Measurements from ENCODE around the gene THSD7A.

THSD7A gene

GRCh38 chr7:11630355-11630754 is 201.6 kb downstream of the THSD7A start:
- TF ChIP-seq TAF1 (IDR thresholded peaks at IDR 0.05; ENCODE audit: borderline replicate concordance, insufficient read depth, low read length) (no peak), FOXP2 (optimal IDR thresholded peaks at IDR 0.05; ENCODE audit: borderline replicate concordance, extremely low read depth, extremely low read length, insufficient read depth) (no peak), SIN3A (IDR thresholded peaks at IDR 0.05; ENCODE audit: borderline replicate concordance, insufficient read depth, low read length) (no peak), POLR2AphosphoS5 (IDR thresholded peaks at IDR 0.05; ENCODE audit: low read depth, low read length) (no peak)
- TF ChIP-seq, protein P1, sequence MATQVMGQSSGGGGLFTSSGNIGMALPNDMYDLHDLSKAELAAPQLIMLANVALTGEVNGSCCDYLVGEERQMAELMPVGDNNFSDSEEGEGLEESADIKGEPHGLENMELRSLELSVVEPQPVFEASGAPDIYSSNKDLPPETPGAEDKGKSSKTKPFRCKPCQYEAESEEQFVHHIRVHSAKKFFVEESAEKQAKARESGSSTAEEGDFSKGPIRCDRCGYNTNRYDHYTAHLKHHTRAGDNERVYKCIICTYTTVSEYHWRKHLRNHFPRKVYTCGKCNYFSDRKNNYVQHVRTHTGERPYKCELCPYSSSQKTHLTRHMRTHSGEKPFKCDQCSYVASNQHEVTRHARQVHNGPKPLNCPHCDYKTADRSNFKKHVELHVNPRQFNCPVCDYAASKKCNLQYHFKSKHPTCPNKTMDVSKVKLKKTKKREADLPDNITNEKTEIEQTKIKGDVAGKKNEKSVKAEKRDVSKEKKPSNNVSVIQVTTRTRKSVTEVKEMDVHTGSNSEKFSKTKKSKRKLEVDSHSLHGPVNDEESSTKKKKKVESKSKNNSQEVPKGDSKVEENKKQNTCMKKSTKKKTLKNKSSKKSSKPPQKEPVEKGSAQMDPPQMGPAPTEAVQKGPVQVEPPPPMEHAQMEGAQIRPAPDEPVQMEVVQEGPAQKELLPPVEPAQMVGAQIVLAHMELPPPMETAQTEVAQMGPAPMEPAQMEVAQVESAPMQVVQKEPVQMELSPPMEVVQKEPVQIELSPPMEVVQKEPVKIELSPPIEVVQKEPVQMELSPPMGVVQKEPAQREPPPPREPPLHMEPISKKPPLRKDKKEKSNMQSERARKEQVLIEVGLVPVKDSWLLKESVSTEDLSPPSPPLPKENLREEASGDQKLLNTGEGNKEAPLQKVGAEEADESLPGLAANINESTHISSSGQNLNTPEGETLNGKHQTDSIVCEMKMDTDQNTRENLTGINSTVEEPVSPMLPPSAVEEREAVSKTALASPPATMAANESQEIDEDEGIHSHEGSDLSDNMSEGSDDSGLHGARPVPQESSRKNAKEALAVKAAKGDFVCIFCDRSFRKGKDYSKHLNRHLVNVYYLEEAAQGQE (IDR thresholded peaks at IDR 0.05; ENCODE audit: insufficient read depth in 1 of 2, low read depth in 2 of 2, low read length in 2 of 2) = no peak

DNA sequence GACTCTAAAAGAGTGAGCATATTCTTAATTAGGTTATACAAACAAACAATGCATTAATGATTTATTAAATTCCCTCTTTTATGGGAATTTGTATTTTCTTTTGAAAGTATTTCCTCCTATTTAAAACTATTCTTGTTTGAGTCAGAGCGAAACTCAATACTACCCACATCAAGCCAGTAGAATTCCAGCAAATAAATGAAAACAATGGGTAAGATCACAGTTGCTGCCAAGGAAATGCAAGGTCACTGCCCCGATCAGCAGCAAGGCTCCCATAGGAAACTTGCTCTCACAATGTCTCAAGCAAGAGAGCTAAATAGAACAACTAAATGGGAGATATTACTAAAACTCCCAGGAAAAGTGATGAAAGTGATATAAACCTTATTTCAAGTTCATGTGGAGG is 206.3 kb downstream of the THSD7A start:
- no peak for TF ChIP-seq POLR2AphosphoS5 (IDR thresholded peaks at IDR 0.05; ENCODE audit: low read depth, low read length)
- no peak for TF ChIP-seq TAF1 (IDR thresholded peaks at IDR 0.05; ENCODE audit: borderline replicate concordance, insufficient read depth, low read length)
- TF ChIP-seq, protein P1 (IDR thresholded peaks at IDR 0.05; ENCODE audit: insufficient read depth in 1 of 2, low read depth in 2 of 2, low read length in 2 of 2) = no peak

DNA sequence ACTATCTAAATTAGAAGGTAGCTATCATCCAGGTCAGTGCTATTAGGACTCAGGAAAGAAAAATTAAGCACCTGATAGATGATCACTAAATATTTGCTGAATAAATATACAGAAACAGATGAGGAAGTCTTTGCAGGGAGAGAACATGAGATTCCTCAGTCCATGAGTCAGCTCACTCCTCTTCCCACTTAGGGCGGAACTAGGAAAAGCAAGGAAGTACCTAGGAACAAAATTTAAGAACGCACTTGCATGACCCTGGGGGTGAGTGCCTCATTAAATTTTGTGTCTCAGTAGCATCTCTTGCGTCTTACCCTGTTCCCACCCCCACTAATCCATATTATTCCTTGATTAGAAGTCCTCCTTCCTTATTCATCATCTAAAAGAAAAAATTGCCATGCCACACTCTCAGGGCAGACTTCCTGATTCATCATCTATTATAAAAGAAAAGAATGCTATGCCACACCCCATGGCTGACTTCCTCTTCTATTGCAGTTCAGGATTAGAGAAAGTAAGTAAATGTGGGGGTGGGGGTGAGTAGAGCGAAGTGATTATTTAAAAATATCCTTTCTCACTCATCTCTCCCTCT is 208.8 kb downstream of the THSD7A start:
- TF ChIP-seq POLR2AphosphoS5 (IDR thresholded peaks at IDR 0.05; ENCODE audit: low read depth, low read length) (no peak), SIN3A (IDR thresholded peaks at IDR 0.05; ENCODE audit: borderline replicate concordance, insufficient read depth, low read length) (no peak), TAF1 (IDR thresholded peaks at IDR 0.05; ENCODE audit: borderline replicate concordance, insufficient read depth, low read length) (no peak), FOXP2 (optimal IDR thresholded peaks at IDR 0.05; ENCODE audit: borderline replicate concordance, extremely low read depth, extremely low read length, insufficient read depth) (no peak)
- TF ChIP-seq, protein P1 (IDR thresholded peaks at IDR 0.05; ENCODE audit: insufficient read depth in 1 of 2, low read depth in 2 of 2, low read length in 2 of 2) = no peak

DNA sequence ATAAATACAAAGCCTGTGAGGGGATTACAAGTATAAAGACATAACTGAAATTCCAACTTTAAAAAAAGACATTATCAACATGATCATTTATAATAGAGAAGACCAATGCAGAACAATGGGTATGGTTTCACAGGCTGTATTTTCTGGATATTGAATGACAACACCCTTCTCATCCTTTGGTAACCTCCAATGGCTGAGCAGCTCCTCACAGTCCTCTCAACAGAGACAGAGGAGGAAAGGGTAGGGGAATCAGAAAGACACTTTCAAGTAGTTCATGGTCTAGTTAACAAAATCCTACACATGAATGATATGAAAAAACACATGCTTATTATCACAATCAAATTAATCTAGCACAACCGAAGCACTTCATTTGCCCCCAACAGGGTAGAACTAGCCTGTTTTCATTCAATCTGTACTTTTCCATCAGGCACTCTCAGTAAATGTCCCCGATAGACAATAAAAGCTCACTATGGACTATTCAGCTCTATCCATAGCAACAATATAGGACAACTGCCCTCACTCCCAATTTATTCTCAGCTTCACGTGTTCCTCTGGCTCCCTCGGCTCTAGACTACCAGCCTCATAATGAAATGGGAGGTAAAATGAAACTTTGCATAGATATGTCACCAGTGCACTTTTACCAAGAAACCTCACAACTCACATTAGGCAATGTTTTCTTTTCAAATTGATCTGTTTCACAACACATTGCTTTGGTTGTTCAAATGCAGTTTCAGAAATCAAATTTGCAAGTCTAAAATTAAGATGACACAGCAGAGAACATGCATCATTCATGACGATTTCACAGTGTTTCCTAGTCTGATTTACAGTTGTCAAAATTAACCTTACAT is 211.4 kb downstream of the THSD7A start:
- TF ChIP-seq SIN3A (IDR thresholded peaks at IDR 0.05; ENCODE audit: borderline replicate concordance, insufficient read depth, low read length) = no peak
- TF ChIP-seq FOXP2 (optimal IDR thresholded peaks at IDR 0.05; ENCODE audit: borderline replicate concordance, extremely low read depth, extremely low read length, insufficient read depth) = no peak
- TF ChIP-seq, protein P1 (IDR thresholded peaks at IDR 0.05; ENCODE audit: insufficient read depth in 1 of 2, low read depth in 2 of 2, low read length in 2 of 2) = no peak
- no peak for TF ChIP-seq POLR2AphosphoS5 (IDR thresholded peaks at IDR 0.05; ENCODE audit: low read depth, low read length)
- TF ChIP-seq TAF1 (IDR thresholded peaks at IDR 0.05; ENCODE audit: borderline replicate concordance, insufficient read depth, low read length) = no peak
